HG02943 (cell line): Measurements from ENCODE around the gene SLC12A2.

Source experiments
- ATAC-seq: cut with Tn5 transposase; IDR thresholded peaks from one replicate; pipeline ENCODE4 v1.9.1; 2021; ENCODE audit warnings: mild to moderate bottlenecking, low read depth, moderate library complexity; ENCODE audit not compliant: unreplicated experiment

The SLC12A2 gene

DNA sequence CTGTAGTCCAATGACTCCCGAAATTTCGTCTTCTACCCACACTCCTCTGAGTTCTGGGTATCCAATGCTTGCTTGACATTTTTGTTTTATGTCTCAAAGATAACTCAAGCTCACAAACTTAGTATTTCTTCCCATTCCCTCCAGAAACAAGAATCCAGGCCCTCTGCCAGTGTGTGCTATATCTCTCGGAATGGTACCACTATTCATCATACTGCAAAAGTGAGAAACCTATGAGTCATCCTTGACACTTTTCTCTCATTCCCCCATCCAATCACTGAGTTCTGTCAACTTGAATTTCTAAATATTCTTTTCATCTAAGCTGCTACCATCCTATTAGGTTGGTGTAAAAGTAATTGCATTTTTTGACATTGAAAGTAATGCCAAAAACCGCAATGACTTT lies 9.8 kb downstream of the SLC12A2 start:
- ATAC-seq = no peak

DNA sequence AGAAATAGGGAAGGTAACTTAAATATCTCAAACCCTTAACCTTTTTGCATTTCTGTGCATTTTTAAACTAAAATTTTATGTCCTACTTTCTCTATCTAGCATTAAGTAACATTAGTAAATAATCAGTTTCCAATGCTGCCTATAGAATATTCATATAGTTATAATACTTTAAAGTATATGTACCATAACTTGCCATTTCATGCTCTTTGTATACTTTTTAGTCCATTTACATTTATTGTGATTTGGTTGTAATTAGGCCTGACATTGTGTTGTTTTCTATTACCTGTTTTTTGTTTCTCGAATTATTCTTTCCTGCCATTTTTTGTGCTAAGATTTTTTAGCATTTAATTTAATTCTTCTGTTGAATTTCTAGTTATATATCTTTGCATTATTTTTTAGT lies 13.7 kb downstream of the SLC12A2 start:
- ATAC-seq = no peak

DNA sequence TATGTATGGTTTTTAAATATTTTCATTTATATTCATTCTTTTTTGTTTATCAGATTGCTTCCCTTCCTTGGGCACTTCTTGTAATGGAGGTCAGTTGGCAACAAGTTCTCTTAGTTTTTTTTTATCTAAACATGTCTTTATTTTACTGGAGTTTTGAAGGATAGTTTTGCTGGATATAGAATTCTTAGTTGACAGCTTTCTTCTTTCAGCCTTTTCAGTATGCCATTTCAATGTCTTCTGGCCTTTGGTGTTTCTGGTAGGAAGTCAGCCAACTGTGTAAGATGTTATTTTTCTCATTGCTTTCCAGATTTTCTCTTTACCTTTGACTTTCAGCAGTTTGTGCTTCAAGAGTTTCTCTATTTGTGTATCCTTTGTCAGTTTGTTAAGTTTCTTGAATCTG lies 14.2 kb downstream of the SLC12A2 start:
- ATAC-seq = no peak

DNA sequence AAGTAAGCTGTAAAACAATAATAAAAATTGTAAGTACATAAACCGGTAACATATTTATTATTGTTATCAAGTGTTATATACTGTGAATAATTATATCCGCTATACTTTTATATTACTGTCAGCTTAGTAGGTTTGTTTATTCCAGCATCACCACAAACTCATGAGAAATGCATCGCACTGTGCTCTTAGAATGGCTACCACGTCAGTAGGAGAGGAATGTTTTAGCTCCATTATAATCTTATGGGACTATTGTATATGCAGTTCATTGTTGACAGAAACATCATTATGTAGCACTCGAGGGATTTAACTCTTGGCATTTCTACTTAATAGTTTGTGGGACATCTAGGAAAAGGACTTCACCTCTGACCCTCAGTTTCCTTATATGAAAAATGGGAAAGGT lies 16.4 kb downstream of the SLC12A2 start:
- ATAC-seq = no peak

DNA sequence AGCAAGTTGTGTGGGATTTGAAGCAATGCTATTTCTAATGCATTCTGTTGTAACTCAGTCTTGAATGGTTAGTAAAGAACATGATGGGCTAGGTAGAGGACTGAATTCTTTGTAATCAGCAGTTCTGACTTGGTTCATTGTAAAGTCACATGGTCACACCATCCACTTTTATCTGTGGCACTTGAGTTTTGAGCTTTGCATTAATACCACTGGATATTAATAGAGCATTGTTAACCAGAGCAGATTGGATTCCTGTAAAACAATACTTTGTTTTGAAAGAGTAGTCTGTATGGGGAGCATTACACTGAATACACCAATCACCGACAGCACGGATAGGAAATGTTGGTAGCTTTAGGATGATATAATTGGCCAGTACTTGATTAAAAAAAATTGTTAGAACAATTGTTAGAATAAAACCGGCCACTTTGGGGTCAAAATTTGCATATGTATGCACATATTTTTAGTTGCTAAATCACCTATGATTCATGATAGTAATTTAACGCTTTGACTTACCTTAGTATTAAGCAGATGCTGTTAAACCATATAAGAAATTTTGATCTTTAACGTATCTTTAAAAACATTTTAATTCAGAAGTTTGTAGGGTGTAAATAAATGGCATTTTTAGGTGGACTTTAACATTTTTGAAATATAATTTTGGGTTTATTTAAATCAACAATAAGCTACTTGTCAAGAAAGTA lies 17.4 kb downstream of the SLC12A2 start:
- no peak for ATAC-seq

DNA sequence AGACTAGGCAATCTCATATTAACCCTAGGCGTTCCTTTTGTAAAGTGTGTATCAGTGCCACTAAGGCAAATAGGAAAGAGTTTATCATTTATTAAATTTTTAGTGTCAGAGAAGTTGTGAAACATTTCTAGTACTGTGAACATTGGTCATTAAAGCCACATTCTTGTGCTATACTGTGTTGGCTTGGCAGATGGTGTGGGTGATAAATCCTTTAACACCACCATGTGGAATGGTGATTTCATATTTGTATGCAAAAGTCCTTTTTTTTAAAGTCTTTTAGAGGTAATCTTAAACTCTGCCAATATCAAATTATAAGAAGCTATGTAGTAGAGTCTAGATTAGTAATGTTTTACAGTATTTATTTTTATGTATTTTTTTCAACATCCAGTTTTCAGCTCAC lies 18.1 kb downstream of the SLC12A2 start:
- no peak for ATAC-seq

DNA sequence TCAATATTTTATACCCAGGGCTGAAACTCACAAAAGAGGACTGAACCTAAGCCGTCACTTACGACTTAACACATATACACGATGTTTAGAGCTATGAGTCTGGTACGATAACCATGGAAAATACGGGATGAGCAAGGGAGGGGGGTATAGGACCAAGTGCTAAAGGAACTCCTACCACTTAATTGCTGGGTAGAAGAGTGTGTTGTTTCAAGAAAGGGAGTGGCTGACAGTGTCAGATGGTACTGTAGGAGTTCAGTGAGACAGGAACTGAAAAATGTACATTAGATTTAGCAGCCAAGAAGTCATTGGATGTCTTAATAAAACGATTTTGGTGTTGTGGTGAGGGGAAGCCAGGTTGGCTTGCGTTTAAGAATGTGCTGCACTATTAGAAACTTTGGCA lies 21.6 kb downstream of the SLC12A2 start:
- no peak for ATAC-seq

DNA sequence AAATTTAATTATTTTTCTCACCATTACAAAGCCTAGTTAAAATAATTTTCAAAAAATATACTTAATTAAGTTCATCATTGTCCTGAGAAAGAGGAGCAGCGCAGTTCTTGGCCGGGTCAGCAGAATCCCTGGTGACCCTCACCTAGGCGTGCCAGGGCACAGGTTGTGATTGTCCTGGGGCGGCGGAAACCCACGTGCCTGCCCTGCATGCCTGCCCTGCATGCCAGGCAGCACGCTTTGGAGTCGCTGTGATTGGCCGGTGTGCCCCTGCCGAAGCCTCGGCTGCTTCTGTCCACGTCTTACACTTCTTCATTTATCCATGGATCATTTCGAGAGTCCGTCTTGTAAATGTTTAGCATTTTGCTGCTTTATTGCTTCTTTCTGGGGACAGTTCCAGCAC lies 25.6 kb downstream of the SLC12A2 start:
- ATAC-seq = no peak

DNA sequence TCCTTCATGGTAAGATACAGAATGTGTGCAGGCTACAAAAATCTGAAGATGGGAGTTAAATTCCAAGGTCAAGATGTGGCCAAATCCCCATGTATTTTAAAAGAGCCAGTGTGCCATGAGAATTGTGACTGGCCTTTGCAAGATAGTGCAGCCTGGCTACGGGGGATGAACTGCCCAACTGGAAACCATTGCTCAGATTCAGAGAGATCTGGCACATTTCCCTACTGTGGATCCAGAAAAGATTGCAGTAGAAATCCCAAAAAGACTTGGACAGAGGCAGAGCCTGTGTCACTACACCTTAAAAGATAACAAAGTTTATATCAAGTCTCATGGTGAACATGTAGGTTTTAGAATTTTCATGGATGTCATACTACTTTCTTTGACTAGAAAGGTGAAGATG lies 26.2 kb downstream of the SLC12A2 start:
- ATAC-seq = no peak

DNA sequence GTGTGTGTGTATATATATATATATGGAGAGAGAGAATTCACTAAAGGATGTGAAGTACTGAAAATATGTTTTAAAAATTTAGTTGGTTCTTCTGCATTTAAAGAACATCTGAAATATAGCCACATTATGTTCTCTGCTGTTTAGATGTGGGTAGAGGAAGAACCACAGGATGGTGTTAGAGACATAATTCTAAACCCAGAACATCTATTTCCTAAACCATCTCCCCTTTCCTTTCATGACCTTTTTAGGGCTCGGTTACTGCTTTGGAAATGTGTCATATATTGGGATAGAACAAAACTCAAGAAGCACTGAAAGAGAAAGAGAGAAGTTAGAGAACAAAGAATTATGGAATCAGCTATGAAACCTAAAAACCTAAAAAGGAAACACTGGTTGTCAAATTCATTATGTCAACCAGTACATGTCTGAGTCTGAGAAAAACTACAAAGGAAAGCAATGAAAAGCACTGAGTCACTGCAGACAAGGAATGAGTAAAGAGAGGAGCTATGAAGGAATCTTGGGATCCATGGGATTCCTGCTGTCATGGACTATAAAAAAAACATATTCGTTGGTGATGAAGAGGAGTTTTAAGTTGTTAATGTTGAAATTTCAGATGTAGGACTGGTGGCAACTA lies 28.4 kb downstream of the SLC12A2 start:
- no peak for ATAC-seq

DNA sequence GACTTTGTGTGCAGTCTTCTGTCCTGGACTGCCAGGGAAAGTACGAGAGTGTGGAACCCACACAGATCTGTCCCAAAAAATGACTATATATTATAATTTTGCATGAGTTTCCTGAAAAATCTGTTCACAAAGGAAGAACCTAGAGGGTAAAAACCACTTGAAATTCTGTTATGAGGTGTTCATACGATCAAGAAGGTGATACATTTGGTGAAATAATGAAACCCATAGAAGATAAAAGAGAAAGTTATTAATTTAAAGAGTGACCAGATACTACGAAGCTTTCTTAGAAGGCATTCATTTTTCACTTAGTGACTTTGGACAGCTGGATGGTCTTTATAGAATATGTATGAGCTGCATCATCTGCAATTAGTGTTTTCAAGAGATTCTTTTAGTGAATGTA lies 32.9 kb downstream of the SLC12A2 start:
- ATAC-seq = no peak

DNA sequence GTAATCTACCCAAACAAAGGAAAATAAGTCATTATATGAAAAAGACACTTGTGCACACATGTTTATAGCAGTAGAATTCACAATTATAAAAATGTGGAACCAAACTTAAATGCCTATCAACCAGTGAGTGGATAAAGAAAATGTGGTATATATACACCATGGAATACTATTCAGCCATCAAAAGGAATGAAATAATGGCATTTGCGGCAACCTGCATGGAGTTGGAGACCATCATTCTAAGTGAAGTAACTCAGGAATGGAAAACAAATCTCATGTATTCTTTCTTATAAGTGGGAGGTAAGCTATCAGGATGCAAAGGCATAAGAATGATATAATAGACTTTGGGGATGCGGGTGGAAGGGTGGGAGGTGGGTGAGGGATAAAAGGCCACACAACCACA lies 34.6 kb downstream of the SLC12A2 start:
- no peak for ATAC-seq

DNA sequence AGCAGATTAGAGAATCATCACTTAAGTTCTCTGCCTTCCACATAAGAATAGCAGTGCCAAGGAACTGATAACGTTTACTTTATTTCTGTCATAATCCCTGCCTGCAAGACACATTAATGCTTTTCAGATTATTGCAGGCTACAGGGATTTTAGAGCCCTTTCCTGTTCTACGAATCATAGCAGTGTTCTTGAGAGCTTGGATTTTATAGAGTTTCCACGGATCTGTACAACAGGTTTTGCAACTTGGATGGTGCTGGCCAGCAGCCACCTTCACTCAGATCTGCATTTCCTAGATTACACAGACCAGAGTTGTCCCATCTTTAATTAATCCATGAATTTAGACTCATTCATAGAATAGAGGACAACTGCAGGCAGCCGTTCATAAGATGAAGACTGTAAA lies 38.1 kb downstream of the SLC12A2 start:
- ATAC-seq = no peak

DNA sequence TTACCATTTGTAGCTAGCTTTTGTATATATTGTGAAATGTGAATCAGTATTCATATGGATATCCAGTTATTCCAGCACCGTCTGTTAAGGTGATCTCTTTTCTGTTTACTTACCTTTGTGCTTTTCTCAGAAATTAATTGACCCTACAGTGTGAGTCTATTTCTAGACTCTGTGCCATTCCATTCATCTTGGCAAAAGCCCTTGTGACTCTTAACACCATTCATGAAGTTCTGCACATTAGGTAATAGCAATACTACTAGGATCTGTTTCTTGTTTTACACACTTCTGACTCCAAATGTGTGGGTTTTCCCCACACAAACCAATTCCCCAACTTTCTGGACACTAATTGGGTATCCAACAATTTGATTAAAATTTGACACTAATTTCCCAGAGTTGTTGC lies 40.4 kb downstream of the SLC12A2 start:
- ATAC-seq = no peak

DNA sequence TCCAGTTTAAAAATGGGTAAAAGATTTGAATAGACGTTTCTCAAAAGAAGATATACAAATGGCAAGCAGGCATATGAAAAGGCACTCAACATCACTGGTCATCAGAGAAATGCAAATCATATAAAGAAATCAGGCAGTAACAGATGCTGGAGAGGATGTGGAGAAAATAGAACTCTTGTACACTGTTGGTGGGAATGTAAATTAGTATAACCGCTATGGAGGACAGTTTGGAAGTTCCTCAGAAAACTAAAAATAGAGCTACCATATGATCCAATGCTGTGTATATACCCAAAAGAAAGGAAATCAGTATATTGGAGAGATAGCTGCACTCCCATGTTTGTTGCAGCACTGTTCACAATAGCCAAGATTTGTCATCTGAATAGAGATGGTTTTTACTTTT lies 42.7 kb downstream of the SLC12A2 start:
- no peak for ATAC-seq

DNA sequence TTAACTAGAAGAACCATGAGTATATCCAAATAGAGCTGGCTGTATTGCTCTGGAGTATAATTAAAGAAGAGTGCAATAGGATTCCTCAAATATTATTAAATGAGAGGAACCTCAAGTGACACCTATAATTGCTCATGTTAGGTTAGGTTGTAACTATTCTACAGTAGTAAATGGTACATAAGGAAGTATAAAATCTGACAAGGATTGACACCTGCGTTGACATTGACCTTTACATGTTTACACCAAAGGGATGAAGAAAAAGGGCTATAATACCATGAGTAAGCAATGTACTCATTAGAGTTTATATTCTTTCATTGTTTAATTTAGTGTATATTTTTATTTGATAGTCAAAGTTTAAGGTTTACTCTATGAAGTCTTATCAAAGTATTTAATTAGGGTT lies 48.9 kb downstream of the SLC12A2 start:
- ATAC-seq = no peak

DNA sequence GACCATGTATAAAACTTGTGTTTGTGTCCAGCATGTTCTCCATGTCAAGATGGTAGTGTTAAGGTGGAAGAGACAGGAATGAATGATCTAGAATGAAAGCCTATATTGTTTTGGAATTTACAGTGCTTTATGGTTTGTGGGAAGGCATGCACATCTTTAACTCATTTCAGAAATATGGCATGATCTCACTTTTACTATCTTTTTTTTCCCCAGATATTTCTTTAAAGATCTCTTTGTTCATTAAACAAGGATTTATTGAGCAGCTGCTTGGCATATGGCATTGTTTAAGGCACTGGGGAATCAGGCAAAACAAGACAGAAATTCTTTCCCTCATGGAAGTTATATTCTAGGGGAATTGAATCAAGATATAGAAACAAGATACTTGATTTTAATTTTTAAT lies 51.7 kb downstream of the SLC12A2 start:
- ATAC-seq = no peak

DNA sequence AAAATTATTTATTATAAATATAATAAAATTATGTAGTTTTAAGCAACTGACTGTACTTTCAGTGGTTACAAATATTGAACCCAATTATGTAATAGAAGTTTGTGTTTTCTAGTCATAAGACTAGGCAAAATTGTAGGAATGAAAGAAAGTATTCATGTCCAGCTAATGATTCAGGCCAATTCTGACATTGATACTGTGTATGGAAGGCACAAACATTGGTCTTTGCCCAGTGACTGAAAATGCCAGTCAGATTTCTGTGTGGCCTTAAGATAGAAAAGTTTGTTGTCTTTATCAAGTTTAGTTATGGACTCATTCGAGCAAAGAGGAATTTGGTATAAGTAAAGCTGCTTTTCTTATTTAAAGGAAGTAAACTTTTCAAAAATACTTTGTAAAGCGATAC lies 60.3 kb downstream of the SLC12A2 start:
- no peak for ATAC-seq

DNA sequence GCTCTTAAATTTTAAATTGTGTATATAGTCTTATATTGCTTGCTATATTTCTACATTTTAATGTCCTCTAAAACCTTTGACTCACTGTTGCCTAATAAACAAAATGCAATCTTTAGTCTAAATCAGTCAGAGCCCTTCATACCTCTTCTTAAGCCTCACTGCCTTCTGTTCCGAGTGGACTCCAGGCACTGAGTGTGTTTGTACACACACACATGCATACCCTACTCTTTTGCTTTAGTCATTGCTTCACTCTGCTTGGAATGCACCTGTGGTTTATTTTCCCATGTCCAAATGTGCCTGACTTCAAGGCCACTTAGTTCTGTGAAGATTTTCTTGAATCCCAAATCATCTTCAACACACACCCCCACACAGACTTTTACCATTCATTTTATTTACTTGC lies 60.9 kb downstream of the SLC12A2 start:
- no peak for ATAC-seq

DNA sequence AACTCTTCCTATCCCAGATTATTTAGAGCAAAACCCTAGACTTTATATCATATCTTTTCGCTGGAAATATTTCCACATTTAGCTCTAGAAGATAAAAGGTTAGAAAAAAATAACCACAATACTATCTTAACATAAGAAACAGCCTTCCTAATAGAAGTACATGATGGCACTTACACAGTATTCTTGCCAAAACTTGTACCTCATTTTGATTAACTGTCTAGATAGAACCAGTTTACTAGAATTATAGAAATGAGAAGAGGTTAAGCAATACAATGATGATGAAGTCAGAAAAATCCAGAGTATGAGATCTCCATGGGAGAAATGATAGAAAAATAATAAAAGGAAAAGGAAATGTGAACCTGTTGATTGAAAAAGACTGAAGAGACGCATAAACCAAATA lies 63.1 kb downstream of the SLC12A2 start:
- no peak for ATAC-seq

DNA sequence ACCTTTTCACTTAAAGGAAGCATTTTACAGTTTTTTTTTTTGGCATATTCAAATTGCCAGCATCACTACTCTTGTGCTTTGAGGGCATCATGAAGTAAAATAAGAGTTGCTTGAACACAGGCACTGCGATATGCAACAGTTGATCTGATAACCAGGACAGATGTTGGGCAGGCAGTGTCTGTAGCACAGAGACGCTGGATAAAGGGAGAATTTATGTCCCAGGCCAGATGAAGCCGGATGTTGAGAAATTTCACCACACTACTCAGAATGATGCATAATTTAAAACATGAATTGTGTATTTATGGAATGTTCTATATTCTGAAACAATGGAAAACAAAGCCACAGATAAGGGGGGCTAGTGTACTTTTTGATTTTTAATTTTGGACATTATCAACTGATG lies 71.4 kb downstream of the SLC12A2 start:
- no peak for ATAC-seq

DNA sequence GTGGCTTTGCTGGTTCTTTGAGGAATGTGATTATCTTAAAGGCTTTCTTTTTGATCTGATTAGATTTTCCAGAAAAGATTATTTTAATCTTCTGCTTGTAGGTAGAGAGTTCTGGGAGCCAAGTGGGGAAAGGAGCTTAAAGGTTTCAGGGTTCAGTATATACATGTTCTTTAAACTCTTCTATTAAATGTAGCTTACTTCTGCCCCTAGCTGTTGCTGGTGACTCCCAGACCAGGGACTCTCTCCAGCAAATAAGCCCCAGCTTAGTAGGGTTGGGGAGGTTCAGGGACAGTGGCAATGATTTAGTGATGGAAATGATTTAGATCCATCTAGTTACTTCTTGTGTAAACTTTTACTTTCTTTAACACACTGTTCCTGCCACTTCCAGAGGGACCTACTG lies 72.2 kb downstream of the SLC12A2 start:
- ATAC-seq = no peak

DNA sequence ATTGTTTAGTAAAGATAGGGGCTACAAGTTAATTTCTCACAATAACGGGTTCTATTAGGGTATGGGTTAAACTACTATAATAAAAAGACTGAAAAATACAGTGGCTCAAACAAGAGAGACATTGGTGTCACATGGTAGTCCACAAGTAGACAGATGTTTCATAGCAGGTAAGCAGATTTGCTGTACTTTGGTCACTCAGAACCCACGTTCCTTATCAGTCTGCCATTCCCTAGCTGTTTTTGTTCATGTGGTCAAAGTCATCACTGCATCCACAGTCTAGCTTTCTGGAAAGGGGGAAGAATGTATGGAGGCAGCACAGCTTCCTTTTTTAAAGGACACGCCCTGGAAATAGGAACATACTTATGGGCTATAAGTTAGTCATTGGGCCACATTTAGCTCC lies 73.0 kb downstream of the SLC12A2 start:
- no peak for ATAC-seq
